Measurements from ENCODE around the gene ADAM23.

GRCh38 chr2:206474099-206474498 is 30.8 kb downstream of the ADAM23 start:
- TF ChIP-seq CTCF (IDR thresholded peaks at IDR 0.05) (no peak), POLR2A (IDR thresholded peaks at IDR 0.05) (no peak)

Data from tibial nerve (tissue), 3 donors.